Neural cell (in vitro differentiated cells): ENCODE data around the gene UHRF1. TPM values are rescaled to one million over a fixed set of nuclear protein-coding genes. Genes with fewer than 3 reads are reported as not detected.
A peak's percentile ranks its signal among the peaks of the same experiment; 100 is the strongest.

Experiments
- H2AFZ ChIP-seq: fragments of 200-600, 300-800 bp; sonication (generic), shearing (Covaris generic); 2 replicates; pipeline ENCODE4 v1.6.0; 2014; ENCODE audit warnings: low read depth, mild to moderate bottlenecking, antibody characterized with exemption, low read length, moderate library complexity
- H3F3A ChIP-seq: fragments of 200-600 bp; shearing (Covaris generic); 2 replicates; pipeline ENCODE4 v1.6.1; 2016; ENCODE audit warnings: mild to moderate bottlenecking, moderate library complexity, mixed read lengths, antibody characterized with exemption, low read length; ENCODE audit not compliant: insufficient read depth, poor library complexity, severe bottlenecking
- H3K27ac ChIP-seq: fragments of 200-600, 300-800 bp; sonication (generic), shearing (Covaris generic); 2 replicates; pipeline ENCODE4 v1.5.1; 2014; ENCODE audit warnings: mild to moderate bottlenecking, low read length, moderate library complexity
- H3K27me3 ChIP-seq: fragments of 300-800, 200-600 bp; sonication (generic), shearing (Covaris generic); 2 replicates; pipeline ENCODE4 v1.6.0; 2014; ENCODE audit warnings: mild to moderate bottlenecking, low read depth, low read length, moderate library complexity; ENCODE audit not compliant: insufficient read depth
- H3K36me3 ChIP-seq: fragments of 300-800, 200-600 bp; sonication (generic), shearing (Covaris generic); 2 replicates; pipeline ENCODE4 v1.5.1; 2014; ENCODE audit warnings: mild to moderate bottlenecking, antibody characterized with exemption, low read length, moderate library complexity; ENCODE audit not compliant: insufficient read depth
- H3K4me2 ChIP-seq: fragments of 300-800, 200-600 bp; sonication (generic), shearing (Covaris generic); 2 replicates; pipeline ENCODE4 v1.6.0; 2014; ENCODE audit warnings: mild to moderate bottlenecking, low read length
- H3K4me3 ChIP-seq: fragments of 300-800, 200-600 bp; sonication (generic), shearing (Covaris generic); 2 replicates; pipeline ENCODE4 v1.5.1; 2014; ENCODE audit warnings: mild to moderate bottlenecking, low read length, moderate library complexity
- H3K79me2 ChIP-seq: fragments of 200-600 bp; shearing (Covaris generic); replicated peaks from 2 replicates; pipeline ENCODE4 v1.6.0; 2014; ENCODE audit warnings: mild to moderate bottlenecking, low read length, moderate library complexity; ENCODE audit not compliant: insufficient read depth
- H3K9ac ChIP-seq: fragments of 300-800, 200-600 bp; sonication (generic), shearing (Covaris generic); 2 replicates; pipeline ENCODE4 v1.6.1; 2016; ENCODE audit warnings: mild to moderate bottlenecking, low read length, mixed read lengths
- H3K9me2 ChIP-seq: fragments of 200-600 bp; shearing (Covaris generic); 2 replicates; pipeline ENCODE4 v1.6.1; 2016; ENCODE audit warnings: mild to moderate bottlenecking, low read length, mixed read lengths; ENCODE audit not compliant: insufficient read depth
- H3K9me3 ChIP-seq: fragments of 200-600, 300-800 bp; sonication (generic), shearing (Covaris generic); 2 replicates; pipeline ENCODE4 v1.6.1; 2016; ENCODE audit warnings: mild to moderate bottlenecking, mixed run types, low read length, moderate library complexity, mixed read lengths
- H4K20me1 ChIP-seq: fragments of 200-600 bp; shearing (Covaris generic); 2 replicates; pipeline ENCODE4 v1.6.1; 2016; ENCODE audit warnings: mild to moderate bottlenecking, mixed run types; ENCODE audit not compliant: insufficient read depth
- EP300 ChIP-seq: fragments of 450-650 bp; conservative IDR thresholded peaks from 2 replicates; pipeline ENCODE4 v1.6.1; 2014; ENCODE audit warnings: antibody characterized with exemption, mild to moderate bottlenecking, moderate library complexity; ENCODE audit not compliant: poor library complexity, severe bottlenecking
- EZH2 ChIP-seq: fragments of 200-600, 300-800 bp; shearing (Covaris generic), sonication (generic); IDR thresholded peaks from 2 replicates; pipeline ENCODE4 v1.6.1; 2014; ENCODE audit warnings: antibody characterized with exemption, low read length, borderline replicate concordance, mild to moderate bottlenecking; ENCODE audit not compliant: insufficient read depth, poor library complexity, severe bottlenecking
- MXI1 ChIP-seq: fragments of 450-650 bp; conservative IDR thresholded peaks from 2 replicates; pipeline ENCODE4 v1.6.1; 2014; ENCODE audit warnings: antibody characterized with exemption, mild to moderate bottlenecking; ENCODE audit not compliant: poor library complexity, severe bottlenecking
- POLR2AphosphoS5 ChIP-seq: IDR thresholded peaks from 2 replicates; pipeline ENCODE4 v1.6.1; 2012
- RAD21 ChIP-seq: fragments of 450-650 bp; conservative IDR thresholded peaks from 2 replicates; pipeline ENCODE4 v1.6.1; 2014; ENCODE audit warnings: antibody characterized with exemption, mild to moderate bottlenecking, moderate library complexity
- REST ChIP-seq: IDR thresholded peaks from 2 replicates; pipeline ENCODE4 v1.6.1; 2012; ENCODE audit warnings: borderline replicate concordance
- SMC3 ChIP-seq: fragments of 450-650 bp; conservative IDR thresholded peaks from 2 replicates; pipeline ENCODE4 v1.6.1; 2014; ENCODE audit warnings: antibody characterized with exemption, mild to moderate bottlenecking, moderate library complexity; ENCODE audit not compliant: poor library complexity
- TAF1 ChIP-seq: IDR thresholded peaks from 2 replicates; pipeline ENCODE4 v1.6.1; 2012; ENCODE audit warnings: low read depth
- polyA plus RNA-seq: library from polyadenylated mRNA; depleted of rRNA; stranded (reverse); fragments of >200 nt; gene quantifications from 2 replicates; pipeline ENCODE4 v1.2.3, GENCODE V29; 2014
- TF ChIP-seq, protein P1 (sequence below): fragments of 450-650 bp; IDR thresholded peaks from 2 replicates; pipeline ENCODE4 v1.5.1; 2014; ENCODE audit warnings: antibody characterized with exemption, mild to moderate bottlenecking, moderate library complexity; ENCODE audit not compliant: poor library complexity, severe bottlenecking

UHRF1 gene
- polyA plus RNA-seq, 1 donor from 2014 or later = 3.0 TPM

- Histone ChIP-seq H3K36me3 (no peaks in the 10 kb centered on the region), H3K27ac (peak overlapping the region; percentile 34), H3K9me3 (no peaks in the 10 kb centered on the region), H4K20me1 (peaks cover 15% of the 10 kb centered on the region), H3K4me3 (peak overlapping the region; percentile 79), H3F3A (no peaks in the 10 kb centered on the region), H3K27me3 (no peaks in the 10 kb centered on the region), H2AFZ (no peak overlapping the region), H3K9ac (peak overlapping the region; percentile 84), H3K4me2 (peak overlapping the region; percentile 83), H3K9me2 (no peaks in the 10 kb centered on the region), H3K79me2 (peaks cover 42% of the 10 kb centered on the region)
- no peak for TF ChIP-seq EP300
- no peak for TF ChIP-seq POLR2AphosphoS5
- TF ChIP-seq EZH2 = no peak
- TF ChIP-seq MXI1 = no peak
- TF ChIP-seq TAF1 = no peak
- TF ChIP-seq, protein P1, sequence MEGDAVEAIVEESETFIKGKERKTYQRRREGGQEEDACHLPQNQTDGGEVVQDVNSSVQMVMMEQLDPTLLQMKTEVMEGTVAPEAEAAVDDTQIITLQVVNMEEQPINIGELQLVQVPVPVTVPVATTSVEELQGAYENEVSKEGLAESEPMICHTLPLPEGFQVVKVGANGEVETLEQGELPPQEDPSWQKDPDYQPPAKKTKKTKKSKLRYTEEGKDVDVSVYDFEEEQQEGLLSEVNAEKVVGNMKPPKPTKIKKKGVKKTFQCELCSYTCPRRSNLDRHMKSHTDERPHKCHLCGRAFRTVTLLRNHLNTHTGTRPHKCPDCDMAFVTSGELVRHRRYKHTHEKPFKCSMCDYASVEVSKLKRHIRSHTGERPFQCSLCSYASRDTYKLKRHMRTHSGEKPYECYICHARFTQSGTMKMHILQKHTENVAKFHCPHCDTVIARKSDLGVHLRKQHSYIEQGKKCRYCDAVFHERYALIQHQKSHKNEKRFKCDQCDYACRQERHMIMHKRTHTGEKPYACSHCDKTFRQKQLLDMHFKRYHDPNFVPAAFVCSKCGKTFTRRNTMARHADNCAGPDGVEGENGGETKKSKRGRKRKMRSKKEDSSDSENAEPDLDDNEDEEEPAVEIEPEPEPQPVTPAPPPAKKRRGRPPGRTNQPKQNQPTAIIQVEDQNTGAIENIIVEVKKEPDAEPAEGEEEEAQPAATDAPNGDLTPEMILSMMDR = no peak
- TF ChIP-seq RAD21 = no peak
- TF ChIP-seq REST = no peak
- TF ChIP-seq SMC3 = no peak
Observed at GRCh38 chr19:4969292-4969771, 60.0 kb downstream of the UHRF1 start.

- no peaks in the 10 kb centered on the region for H3K9me3 ChIP-seq
- peak overlapping the region; percentile 34 for H3K27ac ChIP-seq
- H3K4me3 ChIP-seq = peak overlapping the region; percentile 79
- peak overlapping the region; percentile 84 for H3K9ac ChIP-seq
- H3K79me2 ChIP-seq = peaks cover 47% of the 10 kb centered on the region
- peaks cover 15% of the 10 kb centered on the region for H4K20me1 ChIP-seq
- H3K4me2 ChIP-seq = peak overlapping the region; percentile 83
- no peaks in the 10 kb centered on the region for H3K9me2 ChIP-seq
- no peaks in the 10 kb centered on the region for H3K36me3 ChIP-seq
- no peak overlapping the region for H2AFZ ChIP-seq
- H3K27me3 ChIP-seq = no peaks in the 10 kb centered on the region
- TF ChIP-seq MXI1 = peak; percentile 35
- no peak for TF ChIP-seq REST
- H3F3A ChIP-seq = no peaks in the 10 kb centered on the region
Observed at GRCh38 chr19:4969772-4970531, 60.7 kb downstream of the UHRF1 start.
